NCI-H446 (cell line): ENCODE results near the gene FXYD4.

Experiments
- DNase-seq, 2 experiments: peaks; one replicate each; lab custom pipeline; 2025; lab: John Stamatoyannopoulos, UW

FXYD4 gene

DNA sequence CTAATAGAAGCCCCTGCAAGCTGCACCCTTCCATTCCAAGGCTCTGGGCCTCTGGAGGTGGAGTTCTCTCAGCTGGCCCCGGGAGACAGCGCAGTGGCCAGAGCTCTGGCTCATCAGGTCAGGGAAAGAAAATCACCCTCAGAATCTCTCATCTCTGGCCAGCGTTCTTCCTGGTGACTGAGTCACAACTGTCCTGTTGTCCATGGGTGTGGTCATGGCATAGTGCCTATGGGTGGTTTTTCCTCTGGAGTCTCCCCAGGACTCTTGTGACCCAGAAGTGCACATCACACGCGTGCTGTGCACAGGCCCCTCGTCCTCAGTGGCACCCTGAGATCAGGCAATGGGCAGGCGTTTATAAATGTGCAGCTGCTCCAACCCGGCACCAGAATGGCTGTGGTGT is 27.4 kb upstream of the FXYD4 start:
- no peak for DNase-seq

DNA sequence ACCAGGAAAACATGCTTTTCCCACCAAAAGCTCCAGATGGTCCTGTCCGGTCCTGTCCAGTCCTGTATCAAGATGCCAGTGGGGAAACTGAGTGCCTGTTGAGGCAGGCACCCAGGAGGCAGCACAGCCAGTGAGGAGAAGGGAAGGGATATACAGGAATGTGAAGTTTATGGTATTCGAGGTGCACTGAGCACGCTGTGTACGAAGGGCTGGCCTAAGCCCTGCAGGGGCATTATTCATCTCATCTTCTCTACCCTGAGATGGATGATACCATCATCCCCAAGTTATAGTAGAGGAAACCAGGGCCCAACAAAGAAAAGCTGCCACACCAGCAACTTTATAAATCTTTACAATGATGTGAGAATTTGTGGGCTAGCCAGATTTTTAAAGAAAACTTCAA is 23.4 kb upstream of the FXYD4 start:
- no peak for DNase-seq

DNA sequence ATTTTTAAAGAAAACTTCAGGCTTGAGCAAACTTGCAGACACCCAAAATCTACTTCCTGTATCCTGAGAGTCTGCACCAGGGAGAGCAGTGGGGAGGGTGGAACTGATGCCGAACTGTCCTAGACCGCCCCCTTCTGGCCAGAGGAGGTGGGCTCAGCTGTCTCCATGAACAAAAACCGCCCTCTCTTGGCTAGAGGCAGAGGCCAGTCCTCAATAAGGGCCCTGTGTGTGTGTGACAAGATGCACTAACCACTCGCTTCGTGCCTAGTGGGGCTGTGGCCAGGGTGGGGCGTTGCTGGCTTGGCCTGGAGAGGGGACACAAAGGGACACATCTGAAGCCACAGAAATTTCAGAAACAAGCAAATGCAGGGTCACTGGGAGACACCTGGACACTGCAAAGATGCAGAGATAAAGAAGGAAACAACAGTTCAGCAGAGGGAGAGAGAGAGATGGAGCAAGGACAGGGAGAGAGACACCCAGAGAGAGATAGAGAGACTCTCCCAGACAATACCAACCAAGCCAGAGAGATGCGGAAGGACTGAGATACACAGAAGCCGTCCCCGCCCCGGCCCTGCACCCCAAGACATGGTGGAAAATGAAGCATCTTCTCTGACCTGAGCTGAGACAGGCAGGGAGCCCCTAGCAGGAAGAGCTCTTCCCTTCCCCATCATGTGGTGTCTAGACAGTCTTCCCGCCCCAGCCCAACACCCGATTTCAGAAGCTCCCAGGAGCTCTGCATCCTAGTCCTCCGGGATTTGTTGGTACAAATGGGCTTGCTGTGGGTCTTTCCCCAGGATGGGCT is 22.7 kb upstream of the FXYD4 start:
- peak; percentile 24 to 66 for DNase-seq

DNA sequence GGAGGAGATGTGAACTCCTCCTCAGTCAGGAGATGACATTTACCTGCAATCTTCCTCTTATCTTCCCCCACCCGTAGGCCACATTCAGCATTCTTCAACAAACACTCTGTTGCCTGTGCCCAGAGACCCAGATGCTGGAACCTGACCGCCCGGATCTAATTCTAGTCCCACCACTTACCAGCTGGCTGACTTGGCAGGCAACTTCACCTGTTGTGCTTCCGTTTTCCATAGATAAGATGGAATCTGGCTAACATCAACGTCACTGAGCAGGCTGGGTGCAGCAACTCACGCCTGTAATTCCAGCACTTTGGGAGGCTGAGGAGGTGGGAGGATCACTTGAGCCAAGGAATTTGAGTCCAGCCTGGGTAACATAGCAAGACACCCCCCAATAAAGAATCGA is 21.3 kb upstream of the FXYD4 start:
- DNase-seq = no peak

DNA sequence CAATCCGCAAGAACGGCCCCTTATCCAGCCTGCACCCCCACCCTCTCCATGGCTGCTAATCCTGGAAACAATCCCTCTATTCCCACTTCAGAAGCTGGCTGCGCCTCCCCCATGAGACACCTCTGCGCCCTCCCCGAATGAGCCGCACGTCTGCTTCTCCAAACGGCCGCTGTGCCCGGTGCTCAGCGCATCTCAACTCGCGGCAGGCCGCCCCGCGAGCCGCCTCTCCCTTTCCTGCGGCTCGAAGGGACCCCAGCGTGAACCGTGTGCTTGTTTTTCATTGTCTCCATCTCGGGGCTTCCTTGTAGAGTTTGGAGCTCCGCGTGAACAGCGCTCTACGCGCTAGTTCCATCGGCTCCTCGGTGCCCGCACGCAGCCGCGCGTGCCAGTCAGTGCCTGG is 20.8 kb upstream of the FXYD4 start:
- no peak for DNase-seq

DNA sequence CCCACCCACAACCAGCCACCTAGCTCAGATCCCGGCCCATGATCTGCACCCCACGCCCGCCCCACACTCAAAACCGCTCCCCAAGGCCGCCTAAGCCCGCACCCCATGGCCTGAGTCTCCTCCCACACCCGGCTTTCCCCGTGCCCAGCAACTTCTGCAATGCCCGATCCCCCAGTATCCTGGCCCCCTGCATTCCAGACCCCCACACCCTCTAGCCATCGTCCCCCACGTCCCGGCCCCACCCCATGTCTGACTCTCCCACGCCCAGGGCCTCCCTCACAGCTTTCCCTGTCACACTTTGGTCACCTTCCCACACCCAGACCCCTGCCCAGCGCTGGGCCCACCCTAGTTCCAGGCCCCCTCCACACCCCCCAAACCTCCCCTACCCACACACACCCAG is 20.1 kb upstream of the FXYD4 start:
- no peak for DNase-seq

DNA sequence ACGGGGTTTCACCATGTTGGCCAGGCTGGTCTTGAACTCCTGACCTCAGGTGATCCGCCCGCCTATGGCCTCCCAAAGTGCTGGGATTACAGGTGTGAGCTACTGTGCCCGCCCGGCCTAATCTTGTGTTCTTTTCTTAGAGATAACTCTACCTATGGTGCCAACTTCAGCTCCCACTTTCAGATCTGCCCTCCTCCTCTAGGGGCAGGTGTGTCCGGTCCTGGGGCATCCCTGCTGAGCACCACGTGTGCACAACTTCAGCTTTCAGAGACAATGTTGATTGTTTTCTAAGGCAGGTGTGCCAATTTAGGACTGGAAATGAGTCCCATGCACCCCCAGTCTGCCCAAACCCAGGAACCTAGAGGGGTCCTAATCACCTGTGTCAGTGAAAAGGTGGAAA is 18.5 kb upstream of the FXYD4 start:
- DNase-seq = no peak

DNA sequence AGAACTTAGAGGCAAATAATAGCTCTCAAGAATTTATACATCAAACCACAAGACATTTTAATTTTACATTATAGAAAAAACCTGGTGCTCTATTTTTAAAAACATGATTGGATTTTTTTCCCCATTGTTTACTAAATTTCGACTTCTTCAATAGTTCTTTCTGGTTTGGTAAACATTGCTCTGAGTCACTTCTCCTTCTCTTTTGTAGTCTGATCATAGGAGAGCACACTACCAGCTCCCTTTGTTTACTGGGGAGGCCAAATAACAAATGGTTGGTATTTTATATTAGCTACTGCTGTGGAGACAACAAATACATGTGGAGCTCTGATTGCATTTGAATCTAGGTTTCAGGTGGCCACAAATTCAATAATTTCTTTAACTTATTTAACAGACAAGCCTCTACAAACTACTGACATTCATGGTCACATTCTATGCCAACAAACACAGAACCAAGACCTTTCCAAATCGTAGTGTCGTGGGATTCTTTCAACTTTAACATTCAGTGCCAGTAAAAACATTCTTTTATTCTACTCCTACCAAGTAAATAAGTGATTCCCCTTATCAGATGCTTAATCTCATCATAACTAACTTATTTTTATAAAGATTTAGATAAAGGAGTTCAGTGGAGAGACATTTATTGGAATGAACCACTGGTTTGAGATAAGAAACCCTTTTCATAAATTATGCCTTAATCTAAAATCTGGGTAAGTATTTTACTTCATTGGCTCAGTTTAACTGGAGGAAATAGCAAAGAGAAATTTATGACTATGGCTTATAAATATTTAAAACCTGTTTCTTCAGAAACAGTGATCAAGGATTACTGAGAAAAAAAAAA is 17.7 kb upstream of the FXYD4 start:
- DNase-seq = no peak

DNA sequence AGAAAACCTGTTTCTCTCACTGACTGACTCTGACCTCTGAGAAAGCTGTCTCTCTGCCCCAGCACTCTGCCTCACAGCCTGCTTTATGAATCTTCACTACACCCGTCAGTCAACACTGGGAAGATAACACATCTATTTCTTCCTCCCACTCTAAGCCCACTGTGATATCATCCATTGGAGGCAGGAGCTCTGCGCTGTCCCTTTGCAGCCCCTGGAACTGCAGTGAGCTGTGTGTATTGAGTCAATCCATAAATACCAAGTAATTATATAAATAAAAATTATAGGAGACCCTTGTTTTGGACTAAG is 17.2 kb upstream of the FXYD4 start:
- DNase-seq = no peak

DNA sequence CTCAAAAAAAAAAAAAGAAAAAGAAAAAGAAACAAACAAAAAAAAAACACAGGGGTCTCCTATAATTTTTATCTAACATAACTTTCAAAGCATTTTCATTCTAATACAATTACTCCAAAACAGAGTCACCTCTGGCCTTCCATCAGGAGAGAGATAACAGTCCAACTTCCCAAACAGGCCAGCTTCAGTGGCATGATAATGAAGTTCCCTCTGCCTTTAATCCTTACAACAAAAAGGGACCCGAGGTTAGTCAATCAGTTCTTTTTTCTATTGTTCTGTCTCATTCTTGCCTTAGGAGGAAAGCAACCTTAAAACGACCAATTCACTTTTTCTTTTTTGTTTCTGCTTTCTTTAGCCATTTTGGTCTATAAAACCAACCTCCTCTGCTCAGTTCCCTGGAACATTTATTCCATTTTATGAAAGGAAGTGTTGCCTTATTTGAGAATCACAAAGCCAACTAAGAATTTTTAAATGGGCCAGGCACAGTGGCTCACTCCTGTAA is 16.5 kb upstream of the FXYD4 start:
- DNase-seq = no peak

DNA sequence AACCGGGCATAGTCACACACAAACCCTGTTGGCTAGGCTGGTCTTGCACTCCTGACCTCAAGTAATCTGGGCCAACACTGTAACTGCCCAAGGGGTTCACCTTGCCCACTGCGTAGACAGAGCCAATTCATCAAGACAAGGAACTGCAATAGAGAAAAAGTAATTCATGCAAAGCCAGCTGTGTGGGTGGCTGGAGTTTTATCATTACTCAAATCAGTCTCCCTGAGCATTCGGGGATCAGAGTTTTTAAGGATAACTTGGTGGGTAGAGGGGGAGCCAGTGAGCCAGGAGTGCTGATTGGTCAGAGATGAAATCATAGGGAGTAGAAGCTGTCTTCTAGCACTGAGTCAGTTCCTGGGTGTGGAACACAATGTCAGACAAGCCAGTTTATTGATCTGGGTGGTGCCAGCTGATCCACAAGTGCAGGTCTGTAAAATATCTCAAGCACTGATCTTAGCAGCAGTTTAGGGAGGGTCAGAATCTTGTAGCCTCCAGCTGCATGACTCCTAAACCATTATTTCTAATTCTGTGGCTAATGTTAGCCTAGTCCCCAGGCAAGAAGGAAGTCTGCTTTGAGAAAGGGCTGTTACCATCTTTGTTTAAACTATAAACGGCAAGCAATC is 15.6 kb upstream of the FXYD4 start:
- no peak for DNase-seq

DNA sequence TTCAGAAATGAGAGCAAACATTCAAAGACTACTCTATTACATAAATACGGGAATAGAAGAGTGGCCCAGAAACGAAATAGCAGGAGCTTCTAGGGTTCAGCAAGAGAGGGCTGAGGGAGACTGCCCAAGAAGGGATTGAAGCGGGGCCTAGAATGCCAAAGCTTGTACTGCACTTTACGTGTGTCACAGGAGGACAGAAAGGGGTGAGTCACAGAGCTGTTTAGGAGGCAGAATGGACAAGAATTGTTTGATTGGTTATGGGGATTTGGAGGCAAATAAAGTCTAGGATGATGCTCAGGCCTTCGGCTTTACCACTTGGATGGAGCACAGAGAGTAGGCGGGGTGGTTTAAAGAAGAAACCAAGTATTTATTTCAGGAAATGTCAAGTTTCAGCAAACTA is 11.3 kb upstream of the FXYD4 start:
- DNase-seq = no peak

DNA sequence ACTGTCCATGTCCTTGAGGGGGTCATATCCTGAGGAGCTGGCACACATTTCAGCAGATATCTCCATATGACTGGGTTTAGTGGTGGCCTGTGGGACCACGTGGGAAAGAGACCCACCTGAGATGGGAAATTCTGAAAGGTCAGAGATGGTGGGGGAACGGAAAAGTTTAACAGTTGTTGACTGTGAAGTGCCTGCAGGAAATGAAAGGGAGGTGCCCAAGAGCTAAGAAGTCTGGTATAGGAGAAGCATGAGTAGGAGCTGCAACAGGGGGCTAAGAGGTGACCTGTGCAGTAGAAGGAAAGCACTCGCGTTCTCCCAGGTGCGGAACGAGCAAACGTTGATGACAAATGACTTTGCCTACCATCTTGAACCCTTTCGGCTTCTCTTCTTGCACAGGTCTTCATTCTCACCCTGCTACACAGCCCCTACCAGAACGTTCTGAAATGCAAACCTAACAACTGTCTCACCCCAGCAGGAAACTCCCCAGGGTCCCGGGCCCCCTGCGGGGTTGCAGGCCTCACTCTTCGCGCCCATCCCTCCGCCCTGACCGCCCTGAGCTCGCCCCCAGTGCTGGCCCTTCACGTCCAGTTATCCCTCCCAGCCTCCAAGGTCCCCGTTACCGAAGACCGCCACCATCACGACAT is 9.8 kb upstream of the FXYD4 start:
- DNase-seq = no peak

DNA sequence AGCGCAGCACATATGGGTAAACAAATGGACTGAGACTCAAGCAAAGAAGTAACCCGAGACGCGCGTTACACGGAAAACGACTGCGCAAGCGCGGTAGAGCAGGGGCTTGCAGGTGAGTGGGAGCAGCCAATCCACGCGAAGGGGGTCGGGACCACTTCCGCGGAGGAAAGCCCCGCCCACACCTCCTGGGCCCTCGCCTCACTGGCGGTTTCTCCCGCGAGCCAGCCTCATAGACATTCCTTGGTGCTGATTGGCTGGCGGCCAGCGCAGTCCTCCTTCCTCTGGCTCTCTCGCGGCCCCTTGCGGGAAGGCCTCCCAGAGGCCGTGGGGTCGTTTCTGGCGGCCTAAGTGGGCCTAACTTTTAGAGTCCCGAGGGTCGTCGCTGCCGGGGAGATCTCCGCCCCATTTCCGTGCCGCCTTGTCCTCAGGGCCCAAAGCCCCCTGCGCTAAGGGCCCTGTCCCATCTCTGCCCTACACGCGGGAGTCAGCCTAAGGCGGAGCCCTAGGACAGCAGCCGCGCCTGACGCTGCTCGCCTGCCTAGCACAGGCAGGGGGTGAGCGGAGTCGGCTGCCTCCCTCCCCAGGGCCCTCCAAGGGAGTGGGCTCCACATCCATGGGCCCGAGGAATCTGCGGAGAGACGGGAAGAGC is 9.1 kb upstream of the FXYD4 start:
- no peak for DNase-seq

DNA sequence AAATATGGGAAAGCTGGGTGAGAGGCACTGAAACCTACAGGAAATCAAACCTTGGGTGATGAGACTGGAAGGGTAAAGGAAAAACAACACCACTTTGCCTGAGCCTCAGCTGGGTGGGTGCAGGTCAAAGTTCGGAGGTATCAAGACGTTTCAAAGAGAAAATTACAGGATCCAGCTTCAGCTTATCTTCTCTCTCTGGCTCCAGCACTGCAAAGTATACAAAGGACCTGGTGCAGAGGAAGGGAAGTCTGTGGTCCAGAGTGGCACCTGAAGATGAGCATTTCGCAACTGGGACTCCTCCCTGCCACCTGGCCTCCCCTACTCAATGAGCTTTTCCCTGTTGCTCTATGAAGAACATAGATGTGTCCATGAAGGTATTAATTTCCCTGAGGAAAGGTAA is 6.4 kb upstream of the FXYD4 start:
- DNase-seq = no peak

DNA sequence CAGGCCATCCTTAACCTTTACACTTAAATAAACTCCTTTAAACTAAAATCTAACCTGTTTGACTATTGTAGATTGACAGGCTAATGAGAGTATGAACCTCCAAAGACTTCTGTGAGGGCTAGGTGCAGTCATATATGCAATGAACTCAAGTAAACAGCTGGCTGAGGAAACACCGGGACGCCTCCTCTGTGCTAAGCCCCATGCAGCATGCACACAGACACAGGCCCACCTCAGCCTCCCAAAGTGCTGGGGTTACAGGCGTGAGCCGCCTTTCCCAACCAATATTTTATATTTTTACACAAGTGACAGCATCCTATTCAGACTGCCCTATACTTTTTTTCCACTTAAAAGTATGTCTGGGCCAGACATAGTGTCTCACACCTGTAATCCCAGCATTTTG is 1.5 kb upstream of the FXYD4 start:
- DNase-seq = no peak

DNA sequence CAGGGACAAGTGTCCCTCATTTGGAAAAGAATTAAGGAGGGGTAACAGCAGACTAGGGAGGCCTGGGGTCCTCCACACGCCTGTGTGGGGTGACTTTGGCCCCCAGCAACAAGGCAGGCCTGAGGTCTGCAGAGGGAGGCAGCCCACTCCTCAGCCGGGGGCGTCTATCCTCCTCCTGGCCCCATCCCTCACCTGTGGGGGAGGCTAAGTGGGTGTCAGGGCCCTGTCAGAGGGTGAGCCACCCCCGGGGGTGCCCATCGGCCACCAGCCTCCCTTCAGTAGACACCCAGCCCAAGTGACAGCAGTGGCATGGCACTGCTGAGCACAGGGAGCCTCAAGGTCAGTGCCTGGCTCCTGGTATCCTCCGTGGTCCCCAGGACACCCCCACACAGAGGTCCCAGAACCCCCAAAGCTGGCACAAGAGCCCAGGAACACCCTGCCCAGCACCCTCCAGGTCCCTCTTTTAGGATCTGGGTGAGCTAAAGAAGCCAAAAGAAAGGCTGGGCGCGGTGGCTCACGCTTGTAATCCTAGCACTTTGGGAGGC is 693 bp upstream of the FXYD4 start:
- DNase-seq = no peak

DNA sequence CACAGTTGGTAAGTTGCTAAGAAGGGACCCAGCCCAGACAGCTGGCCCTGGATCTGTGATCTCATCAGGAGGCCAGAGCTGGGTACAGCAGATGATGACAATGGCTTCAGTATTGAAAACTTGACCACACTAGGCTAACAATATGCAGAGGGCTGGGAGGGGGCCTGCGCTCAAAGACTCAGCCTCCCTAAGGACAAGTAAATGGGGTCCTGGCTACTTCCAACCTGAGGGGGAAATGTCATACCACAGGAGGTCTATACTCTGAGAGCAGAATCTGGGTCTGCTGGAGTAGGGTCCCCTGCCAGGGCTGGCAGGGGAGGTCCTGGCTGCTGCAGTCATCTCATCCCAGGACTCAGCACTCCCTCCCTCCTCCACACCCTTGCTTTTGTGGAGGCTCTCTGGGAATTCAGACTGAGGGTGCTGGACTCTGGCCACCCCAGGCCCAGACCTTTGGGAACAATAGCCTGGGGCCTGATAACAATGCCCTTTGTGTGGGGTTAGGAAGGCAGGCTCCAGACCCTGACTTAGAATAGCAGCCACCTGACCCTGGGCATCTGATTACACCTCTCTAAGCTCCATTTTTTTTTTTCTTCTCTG is 1.4 kb downstream of the FXYD4 start:
- no peak for DNase-seq

DNA sequence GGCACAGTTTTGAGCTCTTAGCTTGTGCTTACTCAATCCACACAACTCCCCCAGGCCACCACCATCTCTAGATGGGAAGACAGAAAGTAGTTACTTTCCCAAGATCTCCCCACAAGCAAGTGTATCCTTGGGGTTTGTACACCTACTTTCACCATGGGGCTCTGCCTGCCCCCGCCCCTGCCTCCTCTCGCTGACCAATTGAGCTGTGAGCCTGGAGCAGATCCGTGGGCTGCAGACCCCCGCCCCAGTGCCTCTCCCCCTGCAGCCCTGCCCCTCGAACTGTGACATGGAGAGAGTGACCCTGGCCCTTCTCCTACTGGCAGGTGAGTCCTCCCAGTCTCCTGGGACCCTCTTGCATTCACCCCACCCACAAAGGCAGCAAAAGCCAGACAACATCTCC is 2.0 kb downstream of the FXYD4 start:
- no peak for DNase-seq

DNA sequence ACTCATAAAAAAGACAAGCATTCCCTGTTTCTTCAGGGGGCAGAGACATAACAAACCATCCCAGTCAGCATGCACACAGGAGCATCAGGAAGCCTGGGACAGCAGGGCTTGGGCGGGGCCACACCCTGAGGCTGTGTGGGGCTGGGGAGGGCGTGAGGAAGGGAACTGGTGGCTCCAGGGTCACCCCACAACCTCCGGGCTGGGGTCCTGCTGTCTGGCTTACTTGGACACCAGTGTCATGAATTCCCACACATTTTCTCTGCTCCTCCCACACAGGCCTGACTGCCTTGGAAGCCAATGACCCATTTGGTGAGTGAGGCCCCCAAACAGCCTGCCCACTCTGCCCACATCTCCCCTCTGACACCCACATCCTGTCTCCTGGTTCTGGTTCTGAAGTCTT is 2.8 kb downstream of the FXYD4 start:
- DNase-seq = no peak

DNA sequence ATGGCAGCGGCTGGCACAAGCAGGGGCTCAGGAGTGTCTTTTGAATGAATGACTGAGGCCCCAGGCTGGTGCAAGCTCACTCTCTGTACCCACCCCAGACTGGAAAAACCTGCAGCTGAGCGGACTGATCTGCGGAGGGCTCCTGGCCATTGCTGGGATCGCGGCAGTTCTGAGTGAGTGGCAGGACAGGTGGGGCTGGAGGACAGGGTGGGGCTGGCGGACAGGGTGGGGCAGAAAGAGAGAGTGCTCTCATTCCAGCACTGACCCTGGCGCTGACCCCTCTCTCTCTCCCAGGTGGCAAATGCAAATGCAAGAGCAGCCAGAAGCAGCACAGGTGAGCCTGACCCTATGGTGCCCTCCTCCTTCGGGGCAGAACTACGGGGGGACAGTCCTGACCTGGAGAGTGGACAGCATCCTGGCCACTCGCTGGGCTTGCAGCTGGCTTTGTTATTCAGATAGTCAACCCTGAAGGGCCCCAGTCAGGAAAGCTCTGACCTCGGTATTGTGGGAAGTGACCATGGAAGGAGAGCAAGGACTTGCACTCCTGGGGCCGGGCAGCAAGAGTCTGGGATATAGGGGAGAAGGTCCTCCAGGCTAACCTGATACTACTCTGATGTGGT is 4.1 kb downstream of the FXYD4 start:
- no peak for DNase-seq
